Amygdala (tissue), 56 donors: ENCODE measurements around the gene ANO6.
A peak's percentile ranks its signal among the peaks of the same experiment; 100 is the strongest.

Source experiments
- DNase-seq, 56 donors: peaks; one replicate each; lab custom pipeline; 2025; lab: John Stamatoyannopoulos, UW

ANO6 gene

DNA sequence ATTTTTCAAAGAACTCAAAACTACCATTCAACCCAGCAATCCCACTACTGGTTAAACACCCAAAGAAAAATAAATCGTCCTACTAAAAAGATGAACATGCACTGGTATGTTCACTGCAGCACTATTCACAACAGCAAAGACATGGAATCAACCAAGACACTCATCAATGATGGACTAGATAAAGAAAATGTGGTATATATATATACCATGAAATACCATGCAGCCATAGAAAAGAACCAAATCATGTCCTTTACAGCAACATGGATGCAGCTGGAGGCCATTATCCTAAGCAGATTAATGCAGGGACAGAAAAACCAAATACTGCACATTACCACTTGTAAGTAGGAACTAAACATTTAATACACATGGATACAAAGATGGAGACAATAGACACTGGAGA is 3.8 kb upstream of the ANO6 start:
- DNase-seq = no peak

DNA sequence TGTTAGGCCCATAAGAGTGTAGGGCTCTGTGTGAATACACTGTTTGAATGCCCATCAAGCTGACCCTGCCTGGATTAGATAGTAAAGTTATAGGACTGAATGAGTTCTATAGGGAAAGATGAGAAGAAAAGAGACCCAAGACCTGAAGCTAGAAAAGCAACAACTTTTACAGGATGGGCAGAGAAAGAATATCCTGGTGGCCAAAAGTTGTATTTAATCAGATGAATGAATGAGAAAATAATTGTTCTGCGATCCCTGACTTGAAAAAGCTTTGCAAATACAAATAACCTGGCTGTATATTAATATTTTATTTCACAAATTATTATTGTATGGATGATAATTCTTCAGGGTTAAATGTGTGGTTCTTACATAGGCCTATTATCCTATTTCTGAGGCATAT is 2.8 kb upstream of the ANO6 start:
- no peak for DNase-seq

DNA sequence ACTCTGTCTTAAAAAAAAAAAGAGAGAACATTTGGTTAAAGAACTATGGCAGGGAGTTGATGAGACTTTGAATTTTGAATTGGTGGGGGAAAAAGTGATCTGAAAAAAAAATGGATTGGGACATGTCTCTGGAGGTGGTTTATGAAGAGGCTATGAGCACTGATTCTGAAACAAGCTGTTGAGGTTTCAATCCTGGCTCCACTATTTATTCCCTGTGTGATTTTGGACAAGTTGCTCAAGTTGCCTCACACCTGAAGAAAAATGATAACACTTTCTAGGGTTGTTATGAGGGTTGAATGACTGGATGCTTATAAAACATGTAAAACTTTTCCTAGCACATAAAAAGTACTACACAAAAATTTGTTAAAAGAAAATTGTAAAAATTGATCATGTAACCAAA is 1.8 kb upstream of the ANO6 start:
- no peak for DNase-seq

DNA sequence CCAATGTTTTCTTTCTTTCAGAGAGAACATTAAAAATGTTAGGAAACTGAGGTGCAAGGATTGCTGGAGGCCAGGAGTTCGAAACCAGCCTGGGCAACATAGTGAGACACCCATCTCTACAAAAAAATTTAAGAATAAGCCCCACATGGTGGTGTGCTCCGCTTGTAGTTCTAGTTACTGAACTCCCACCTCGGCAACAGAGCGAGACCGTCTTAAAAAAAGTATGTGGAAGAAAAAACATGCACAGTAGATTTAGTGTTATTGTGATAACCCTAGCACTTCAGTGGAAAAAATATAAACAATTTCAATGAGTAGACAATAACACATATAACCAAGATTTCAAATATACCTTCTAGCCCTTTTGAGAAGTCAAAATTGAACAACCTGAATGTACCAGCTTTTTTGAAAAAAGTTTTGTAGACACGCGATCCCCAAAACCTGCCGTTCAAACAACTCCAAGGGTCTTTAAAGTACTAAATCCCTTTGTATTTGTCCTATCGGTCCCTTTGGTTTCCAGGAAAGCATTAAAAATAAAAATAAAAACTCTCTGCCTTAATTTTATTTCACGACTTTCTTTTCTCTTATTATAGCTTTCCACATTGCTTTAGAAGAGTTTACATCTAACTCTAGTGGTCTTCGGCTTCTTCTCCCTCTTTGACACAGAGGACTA is 1.0 kb upstream of the ANO6 start:
- DNase-seq = peak in 1 of 56 donors; percentile 5

DNA sequence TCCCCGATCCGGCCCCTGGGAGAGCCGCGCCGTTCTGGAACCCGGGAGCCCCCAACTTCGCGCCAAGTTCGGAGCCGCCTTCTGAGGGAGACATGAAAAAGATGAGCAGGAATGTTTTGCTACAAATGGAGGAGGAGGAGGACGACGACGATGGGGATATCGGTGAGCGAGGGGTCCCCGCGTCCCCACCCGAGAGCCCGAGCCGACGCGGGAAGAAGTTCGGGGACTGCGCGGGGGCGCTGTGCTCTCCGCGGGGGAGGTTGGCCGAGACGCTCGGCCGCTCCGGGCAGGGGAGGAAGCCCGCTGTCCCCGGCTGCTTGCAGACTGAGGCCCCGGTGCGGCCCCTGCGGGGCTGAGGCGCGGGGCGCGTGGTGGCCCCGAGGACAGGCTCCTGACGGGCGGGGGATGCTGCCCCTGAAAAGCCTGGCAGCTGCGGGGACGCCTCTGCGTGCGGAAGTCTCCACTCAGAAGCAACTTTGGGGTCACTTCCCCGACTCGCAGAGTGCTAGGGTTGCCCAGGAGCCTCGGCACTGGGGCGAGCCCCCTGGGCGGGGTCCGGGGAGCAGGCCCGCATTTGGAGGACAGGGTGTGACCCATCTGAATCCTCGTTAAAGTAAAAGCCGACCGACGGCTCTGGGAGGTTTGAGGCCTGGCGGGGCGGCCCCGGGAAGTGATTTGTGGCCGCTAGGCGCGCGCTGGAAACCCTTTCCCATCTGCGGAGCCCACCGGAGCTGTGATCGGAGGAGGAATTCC is 511 bp downstream of the ANO6 start:
- peak in 36 of 56 donors; percentile 9 to 75 (median 44) for DNase-seq

DNA sequence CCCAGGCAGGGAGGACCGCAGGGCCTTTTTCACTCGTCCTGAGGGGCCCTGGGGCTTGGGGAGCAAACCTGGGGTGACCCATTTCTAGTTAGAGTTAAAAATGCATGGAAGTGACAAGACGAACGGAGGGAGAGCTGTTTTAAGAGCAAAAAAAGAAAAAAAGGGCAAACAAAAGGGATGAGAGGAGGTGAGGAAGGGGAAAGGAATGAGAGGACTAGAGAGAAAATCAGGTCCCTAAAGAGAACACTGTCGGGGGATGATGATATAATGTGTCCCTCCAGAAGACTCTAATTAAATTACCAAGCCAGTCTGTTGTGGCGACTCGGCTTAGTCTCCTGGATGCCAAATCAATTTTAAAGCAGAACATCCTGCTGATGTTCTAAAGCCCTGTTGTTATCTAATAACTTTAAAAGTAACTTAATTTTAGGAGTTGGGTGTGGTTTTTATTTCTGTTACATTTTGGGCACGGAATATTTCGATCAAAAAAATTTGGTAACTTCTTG is 1.1 kb downstream of the ANO6 start:
- no peak for DNase-seq

DNA sequence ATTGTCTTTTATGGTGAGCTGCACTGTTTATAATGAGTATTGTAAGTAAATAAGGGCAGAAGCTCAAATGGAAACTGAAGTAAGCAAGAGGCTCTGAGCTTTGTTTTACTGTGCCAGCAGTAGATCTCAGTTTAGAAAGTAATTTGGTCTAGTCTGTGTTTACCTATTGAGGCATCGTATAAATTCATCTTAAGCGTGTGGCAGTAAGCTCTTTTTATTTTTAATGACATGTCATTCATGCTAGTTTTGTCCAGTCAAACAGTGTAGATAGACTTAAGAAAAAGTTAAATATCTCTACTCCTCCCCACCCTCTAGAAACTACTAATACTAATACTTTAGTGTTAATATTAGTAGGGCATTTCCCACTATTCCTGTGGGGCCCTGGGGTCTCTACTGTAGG is 2.0 kb downstream of the ANO6 start:
- no peak for DNase-seq

DNA sequence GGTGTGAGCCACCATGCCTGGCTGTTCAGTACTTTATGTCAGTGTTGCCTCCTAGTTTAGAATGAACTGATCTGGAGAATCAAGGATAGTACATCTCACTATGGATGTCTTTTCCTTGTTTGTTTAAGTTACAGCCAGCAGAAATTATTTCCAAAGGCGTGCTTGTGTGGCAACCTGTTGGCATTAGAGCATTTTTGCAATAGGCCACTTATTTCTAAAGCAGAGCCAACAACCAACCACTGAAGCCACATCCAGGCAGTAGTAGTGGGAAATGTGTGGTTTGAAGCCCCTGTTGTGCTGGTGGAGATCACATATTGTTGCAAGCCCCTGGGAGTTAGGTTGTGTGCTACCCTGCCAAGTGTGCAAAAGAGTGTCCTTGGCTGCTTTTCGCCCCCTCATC is 3.7 kb downstream of the ANO6 start:
- DNase-seq = no peak

DNA sequence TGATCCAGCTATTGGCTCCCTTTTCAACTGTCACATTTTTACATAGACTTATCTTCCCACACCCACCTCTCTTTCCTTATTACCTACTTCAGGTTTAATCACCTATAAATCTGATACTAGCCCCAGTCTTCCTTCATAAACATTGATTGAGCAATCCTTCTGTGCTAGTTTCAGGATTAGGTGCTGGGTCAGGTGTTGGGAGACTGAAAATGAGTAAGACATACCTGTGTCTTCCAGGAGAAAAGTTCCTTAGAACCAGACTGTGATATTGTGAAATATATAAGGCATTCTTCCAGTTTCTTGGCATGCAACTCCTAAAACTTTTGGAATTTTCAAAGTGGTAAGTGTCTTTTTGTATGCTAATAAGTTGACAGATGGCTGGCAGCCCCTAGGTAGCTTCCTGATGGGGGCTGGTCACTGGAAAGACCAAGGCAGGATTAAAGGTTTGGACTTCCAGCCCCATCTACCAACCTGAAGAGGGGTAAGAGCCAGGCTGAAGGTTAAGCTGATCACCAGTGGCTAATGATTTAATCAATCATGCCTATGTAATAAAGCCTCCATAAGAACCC is 4.6 kb downstream of the ANO6 start:
- no peak for DNase-seq

DNA sequence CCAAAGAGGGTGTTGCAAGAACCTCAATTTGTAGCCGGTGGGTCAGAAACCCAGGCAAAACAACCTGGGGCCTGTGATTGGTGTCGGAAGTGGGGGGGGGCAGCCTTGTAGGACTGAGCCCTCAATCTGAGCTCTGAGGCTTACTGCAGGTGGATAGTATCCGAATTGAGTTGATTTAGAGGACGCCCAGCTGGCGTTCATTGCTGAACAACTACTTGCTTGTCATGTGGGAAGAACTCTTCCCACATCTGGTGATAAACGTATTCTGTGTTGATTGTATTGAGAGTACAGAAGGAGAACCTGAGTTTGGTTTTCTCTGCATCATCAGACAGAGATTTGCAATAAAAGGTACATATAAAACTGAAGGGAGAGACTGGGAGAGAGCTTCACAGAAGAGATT is 5.1 kb downstream of the ANO6 start:
- no peak for DNase-seq

DNA sequence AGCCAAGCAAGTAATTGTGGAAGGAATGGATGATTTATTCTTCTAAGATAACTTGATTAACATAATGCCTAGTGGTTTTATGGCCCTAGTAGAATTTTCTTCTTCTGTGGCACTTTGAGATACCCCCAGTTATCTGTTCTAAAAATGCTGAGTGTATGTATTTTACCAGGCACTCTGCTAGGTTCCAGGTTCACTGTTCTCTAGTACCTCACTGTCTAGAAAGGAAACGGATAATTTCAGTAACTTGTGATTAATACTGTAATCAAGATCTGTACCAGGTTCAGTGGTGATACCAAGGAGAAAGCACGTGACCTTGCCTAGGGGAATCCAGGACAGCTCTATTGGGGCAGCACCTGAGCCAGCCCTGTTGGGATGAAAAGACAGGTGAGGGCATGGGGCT is 8.0 kb downstream of the ANO6 start:
- DNase-seq = no peak

DNA sequence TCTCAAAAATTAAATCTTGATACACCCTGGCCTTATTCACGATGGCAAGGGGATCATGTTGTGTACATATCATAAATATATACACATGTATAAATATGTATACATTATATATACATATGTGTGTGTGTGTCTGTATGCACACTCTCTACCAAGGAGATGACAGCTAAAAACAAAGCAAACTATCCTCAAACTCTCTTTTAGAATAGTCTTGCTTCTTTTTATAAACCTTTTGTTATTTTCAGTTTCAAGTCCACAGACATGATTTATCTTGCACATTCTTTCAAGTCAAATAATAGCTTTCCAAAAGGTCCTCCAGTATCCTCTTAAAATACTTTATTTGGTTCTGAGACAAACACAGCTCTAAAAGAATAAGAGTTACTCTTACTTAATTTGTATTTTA is 8.4 kb downstream of the ANO6 start:
- no peak for DNase-seq

DNA sequence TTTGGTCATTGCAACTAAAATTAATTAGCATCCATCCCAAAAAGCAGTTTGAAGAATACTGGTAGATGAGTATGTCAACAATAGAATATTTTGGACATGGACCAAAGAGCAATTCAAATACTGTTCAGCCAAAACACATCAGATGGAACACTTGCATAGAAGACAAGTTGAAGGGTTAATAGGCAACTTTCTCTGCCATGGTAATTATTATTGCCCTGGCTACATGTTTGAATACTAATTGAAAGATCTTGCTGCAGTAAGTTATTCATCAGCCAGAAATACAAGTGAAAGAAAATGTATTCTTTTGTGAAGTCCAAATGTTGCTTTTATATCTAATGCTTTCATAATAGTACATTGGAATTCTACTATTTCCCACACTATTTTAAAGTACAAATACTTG is 10.1 kb downstream of the ANO6 start:
- DNase-seq = no peak

DNA sequence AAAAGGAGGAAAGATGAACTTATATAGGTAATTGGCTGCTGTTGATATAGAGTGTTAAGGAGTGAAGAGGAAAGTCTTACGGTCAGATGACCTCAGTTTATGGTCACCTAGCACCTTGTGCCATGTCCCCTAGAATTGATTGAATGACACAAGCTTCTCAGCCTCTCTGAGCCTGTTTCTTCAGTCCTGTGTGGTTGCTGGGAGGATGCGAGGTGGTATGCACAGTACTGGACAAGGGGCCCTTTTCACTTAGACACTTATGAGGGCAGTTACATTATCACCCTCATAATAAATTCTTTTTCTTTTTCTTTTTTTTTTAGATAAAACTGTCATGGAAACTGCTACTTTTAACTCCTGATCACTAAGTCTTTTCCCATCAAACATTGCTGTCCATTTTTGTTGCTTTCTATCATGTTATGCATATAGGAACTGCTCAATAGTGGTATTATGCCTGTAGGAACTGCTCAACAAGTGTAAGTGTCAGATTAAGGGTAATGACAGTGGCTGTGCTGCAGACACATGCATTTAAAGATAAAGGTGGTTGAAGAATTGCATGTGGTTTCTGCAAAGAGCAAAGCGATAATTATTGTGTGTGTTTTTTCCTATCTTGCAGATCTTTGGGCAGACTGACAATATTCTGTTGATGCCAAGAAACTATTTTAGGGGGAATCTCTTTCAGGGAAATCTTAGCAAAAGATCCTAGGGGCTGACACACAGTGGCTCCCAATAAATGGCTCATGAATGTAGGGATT is 11.6 kb downstream of the ANO6 start:
- DNase-seq = no peak

DNA sequence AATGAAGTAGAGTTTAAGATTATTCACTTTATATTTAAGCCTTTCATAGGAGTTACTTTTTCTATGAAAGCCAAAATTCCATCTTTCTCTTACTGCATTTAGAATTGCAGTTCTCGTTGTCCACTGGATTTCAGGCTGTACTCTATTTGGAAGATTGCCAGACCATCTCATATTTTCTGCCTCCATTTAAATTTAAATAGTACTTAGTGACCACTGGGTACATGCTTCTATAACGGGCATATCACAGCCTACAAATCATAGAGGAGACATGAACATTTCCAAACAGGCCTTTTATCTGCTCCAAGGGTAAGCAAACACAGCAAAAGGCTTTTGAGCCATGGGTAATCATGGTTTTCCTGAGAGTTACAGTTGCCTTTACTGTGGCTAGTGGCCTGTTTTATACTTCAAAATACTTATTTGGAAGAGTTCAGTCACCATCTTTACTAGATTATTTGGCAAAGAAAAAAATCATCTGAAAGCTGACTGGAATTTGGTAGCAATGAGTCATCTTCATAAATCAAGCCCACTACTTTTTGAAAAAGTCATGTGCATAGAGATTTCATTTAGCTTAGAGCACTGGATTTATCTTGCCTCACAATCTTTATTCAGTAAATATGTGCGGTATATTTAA is 15.7 kb downstream of the ANO6 start:
- DNase-seq = no peak

DNA sequence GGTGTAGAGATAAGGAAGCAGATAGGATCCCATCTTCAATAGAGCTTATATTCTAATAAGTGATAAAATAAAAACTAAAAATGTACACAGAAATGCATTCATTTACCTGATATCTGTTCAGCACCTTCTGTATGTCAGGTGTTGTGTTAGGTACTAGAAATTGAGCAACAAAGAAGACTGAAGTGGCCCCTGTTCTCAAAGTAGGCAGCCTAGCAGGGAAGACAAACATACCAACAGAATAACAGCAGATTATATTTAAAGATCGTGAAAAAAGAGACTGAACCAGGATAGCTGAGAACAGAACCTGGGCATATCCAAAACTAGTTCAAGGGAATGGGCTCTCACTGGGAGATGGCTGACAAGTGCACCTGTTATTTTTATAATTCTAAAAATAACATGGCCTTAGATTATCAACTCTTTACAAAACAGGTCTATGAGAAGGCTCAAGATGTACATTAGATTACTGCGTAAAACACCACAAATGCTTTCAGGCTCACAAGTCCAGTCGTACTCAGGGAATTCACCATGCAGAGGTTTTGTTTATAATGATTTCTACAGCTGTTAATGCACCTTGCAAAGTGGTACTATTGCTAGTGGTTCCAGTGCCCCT is 16.4 kb downstream of the ANO6 start:
- no peak for DNase-seq

DNA sequence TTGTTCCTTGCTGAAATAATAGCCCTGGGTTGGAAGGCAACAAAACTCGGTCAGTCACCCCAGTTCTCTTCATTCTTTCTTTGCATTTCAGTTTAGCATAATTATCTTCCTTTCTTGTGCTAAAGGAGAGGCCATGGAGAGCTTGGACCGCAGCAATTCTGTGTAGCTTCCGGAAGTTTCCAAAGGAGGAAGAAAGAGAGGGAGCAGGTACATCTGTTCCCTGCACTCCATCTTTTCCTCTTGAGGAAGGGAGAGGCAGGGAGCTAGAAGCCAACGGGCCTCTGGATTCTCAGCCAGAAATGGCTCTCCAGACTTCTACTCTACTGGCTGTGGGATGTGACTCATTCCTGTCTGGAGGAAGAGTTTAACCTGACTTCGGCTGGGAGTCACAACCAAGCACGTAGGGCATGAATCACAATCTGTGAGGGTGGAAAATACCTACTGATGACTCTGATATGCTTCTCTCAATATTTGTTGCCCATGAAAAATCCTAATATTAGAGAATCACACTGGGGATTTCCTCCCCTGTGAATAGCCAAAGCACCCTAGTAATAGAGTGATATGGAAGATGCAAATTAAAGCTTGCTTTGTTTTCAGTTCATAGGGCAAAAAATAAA is 17.0 kb downstream of the ANO6 start:
- no peak for DNase-seq

DNA sequence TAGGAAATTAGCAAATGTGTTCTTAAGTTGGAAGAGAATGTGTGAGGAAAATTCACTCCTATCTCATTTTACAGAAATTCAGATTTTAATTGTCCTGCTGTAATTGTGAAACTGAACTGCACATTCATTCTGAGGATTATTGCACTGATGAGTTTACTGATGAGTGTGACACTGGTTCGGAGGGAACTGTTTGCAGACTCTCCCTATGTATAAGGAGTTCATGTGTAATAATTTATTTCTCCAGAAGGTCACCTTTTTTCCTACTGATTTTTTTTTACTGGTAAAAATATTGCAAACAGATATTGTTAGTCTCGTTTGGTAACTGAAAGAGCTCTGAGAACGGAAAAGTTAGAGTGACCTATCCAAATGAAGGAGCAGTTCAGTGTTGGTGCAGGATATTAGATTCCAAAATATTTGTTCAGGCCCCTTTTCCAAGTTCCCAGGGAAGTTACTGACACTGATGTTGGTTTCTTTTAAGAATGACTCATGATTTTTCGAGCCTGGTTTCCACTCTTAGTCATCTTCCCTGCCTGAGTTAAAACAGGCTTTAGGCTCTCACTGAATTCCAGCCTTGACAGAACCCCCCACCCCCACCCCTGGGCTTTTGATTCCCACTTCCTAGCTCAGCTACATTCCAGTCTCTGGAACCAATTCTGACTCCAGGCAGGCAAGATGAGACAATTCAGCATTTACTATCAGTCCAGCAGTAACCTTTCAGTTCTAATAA is 18.4 kb downstream of the ANO6 start:
- peak in 8 of 56 donors; percentile 0 to 15 (median 4) for DNase-seq
